B cell (primary cell): ENCODE measurements around the gene AKAP11.

Experiments
- CTCF ChIP-seq: fragments of 200-600 bp; IDR thresholded peaks from one replicate; pipeline ENCODE4 v1.8.0; 2022; ENCODE audit warnings: antibody characterized with exemption, mild to moderate bottlenecking
- EZH2 ChIP-seq: IDR thresholded peaks from 2 replicates; pipeline ENCODE4 v1.6.1; 2012; ENCODE audit warnings: borderline replicate concordance, low read depth, mild to moderate bottlenecking, moderate library complexity, low read length; ENCODE audit not compliant: insufficient read depth, poor library complexity, severe bottlenecking

DNA sequence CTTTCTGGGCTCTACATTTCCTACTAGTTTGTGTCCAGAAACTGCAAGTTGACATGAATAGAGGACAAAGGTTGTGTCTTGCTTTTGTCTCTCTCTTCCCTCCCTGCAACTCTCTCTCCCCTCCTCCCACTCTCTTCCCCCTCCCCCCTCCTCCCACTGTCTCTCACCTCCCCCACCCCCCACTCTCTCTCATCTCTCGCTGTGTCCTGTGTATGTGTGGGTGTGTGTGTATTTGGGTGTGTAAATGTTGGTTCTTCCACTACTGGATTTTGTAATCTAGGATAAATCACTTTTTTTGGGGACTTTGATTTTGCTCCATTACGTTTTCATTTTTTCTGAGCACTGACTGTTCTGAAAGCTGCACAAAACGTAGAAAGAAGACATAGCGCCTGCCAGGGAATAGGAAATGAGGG, 48.4 kb downstream of the AKAP11 start:
- TF ChIP-seq CTCF (no peak), EZH2 (no peak)
